IPS-20b (cell line): Measurements from ENCODE around the gene LTA4H.

Experiments used
- H3K27ac ChIP-seq: one replicate; pipeline ENCODE4 v1.5.1; 2013; ENCODE audit warnings: low read length
- H3K27me3 ChIP-seq: 2 replicates; pipeline ENCODE4 v1.6.1; 2013; ENCODE audit warnings: mild to moderate bottlenecking, low read length, inconsistent platforms; ENCODE audit not compliant: insufficient read depth
- H3K36me3 ChIP-seq: 2 replicates; pipeline ENCODE4 v1.6.1; 2013; ENCODE audit warnings: low read depth, mild to moderate bottlenecking, inconsistent platforms, low read length, moderate library complexity; ENCODE audit not compliant: insufficient read depth
- H3K4me1 ChIP-seq: 2 replicates; pipeline ENCODE4 v1.6.1; 2013; ENCODE audit warnings: mild to moderate bottlenecking, control low read depth, inconsistent platforms, low read length, moderate library complexity; ENCODE audit not compliant: insufficient read depth
- H3K4me3 ChIP-seq: 2 replicates; pipeline ENCODE4 v1.5.1; 2013; ENCODE audit warnings: mild to moderate bottlenecking, low read length, inconsistent platforms
- H3K9ac ChIP-seq: 2 replicates; pipeline ENCODE4 v1.6.1; 2013; ENCODE audit warnings: low read depth, mild to moderate bottlenecking, inconsistent platforms, low read length, moderate library complexity
- H3K9me3 ChIP-seq: 2 replicates; pipeline ENCODE4 v1.6.1; 2013; ENCODE audit warnings: mild to moderate bottlenecking, low read depth, low read length, inconsistent platforms; ENCODE audit not compliant: insufficient read depth

Gene LTA4H

DNA sequence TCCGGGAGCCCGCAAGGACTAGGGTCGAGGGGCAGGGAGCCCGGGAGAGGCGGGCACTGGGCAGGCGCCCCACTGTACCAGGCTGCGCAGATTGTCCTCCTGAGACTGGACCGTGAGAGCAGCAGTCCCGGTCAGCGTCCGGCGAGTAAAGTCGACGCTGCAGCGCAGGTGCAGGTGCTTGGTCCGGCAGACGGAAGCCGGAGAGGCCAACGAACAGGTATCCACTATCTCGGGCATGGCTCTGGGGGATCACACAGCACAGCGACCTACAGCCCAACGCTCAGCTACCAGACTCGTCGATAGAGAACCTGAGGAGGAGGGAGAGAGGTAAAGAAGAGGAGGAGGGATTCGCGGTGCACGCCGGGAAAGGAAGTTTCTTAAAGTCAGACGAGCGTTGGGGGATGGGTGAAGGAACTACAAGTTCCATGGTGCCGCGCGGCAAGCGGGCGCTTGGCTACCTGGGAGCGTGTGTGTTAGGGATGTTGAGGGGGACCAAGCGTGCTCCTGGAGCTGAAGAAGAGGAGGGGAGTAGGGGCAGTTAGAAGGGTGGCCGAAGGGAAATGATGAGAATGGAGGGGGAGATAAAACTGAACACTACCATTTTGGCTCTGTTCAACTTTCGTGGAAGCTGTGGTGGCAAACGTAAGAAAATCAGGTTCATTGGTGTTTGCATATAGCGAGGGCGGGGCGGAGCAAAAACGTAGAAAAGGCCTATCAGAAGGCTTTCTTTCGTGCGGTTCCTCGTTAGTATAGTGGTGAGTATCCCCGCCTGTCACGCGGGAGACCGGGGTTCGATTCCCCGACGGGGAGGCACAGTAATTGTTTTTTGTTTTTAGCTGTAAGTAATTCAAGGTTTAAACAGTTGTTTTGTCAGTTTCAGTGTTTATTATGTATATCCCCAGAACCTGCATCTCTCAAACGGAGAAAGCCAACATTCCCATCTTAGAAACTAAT, at the start of gene LTA4H:
Gene LTA4H (minus strand): TSS at position 305 of the 954 bp plus-strand sequence. CDS start 68 bp downstream, at position 237.
- no peaks in the 10 kb centered on the region for H3K9me3 ChIP-seq
- H3K27me3 ChIP-seq: no peaks in the 10 kb centered on the region
- H3K27ac ChIP-seq: no peak within 1 kb of the TSS
- peak within 1 kb of the TSS; percentile 95 for H3K4me3 ChIP-seq
- H3K4me1 ChIP-seq: 0 out of 2 replicates have a peak, but pooled peaks cover 5% of the 10 kb centered on the region
- H3K36me3 ChIP-seq: no peaks in the 10 kb centered on the region
- peak within 1 kb of the TSS; percentile 82; the same call in 1 of the 2 replicates for H3K9ac ChIP-seq

GRCh38 chr12:96084624-96085023, 49.2 kb upstream of the LTA4H start:
- H3K4me3 ChIP-seq: no peak overlapping the region
- no peaks in the 10 kb centered on the region for H3K27me3 ChIP-seq
- H3K36me3 ChIP-seq: no peaks in the 10 kb centered on the region
- H3K27ac ChIP-seq: no peak overlapping the region
- peaks cover 5% of the 10 kb centered on the region; the same call in 1 of the 2 replicates for H3K9me3 ChIP-seq
- no peaks in the 10 kb centered on the region for H3K4me1 ChIP-seq
- H3K9ac ChIP-seq: no peak overlapping the region

DNA sequence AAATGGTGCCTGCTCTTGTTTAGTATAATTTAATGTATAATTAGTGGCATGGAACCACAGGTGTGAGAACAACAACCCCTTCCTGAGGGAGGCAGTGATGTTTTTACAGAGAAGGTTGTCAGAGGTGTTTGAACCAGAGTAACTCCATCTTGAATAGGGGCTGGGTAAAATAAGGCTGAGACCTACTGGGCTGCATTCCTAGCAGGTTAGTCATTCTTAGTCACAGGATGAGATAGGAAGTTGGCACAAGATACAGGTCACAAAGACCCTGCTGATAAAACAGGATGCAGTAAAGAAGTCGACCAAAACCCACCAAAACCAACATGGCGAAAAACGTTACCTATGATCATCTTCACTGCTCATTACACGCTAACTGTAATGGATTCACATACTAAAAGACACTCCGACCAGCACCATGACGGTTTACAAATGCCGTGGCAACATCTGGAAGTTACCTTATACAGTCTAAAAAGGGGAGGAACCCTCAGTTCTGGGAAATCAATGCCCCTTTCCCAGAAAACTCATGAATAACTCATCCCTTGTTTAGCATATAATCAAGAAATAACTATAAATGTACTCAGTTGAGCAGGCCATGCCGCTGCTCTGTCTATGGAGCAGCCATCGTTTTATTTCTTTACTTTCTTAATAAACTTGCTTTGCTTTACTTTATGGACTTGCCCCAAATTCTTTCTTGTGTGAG, 47.8 kb upstream of the LTA4H start:
- no peak overlapping the region for H3K9ac ChIP-seq
- no peaks in the 10 kb centered on the region for H3K27me3 ChIP-seq
- H3K9me3 ChIP-seq: peaks cover 5% of the 10 kb centered on the region; the same call in 1 of the 2 replicates
- H3K27ac ChIP-seq: no peak overlapping the region
- no peaks in the 10 kb centered on the region for H3K4me1 ChIP-seq
- no peaks in the 10 kb centered on the region for H3K36me3 ChIP-seq
- H3K4me3 ChIP-seq: no peak overlapping the region

- Histone ChIP-seq H3K4me3 (no peak overlapping the region), H3K36me3 (no peaks in the 10 kb centered on the region), H3K27ac (no peak overlapping the region), H3K9me3 (peaks cover 5% of the 10 kb centered on the region; the same call in 1 of the 2 replicates), H3K4me1 (no peaks in the 10 kb centered on the region), H3K9ac (no peak overlapping the region), H3K27me3 (no peaks in the 10 kb centered on the region)
Observed at GRCh38 chr12:96081596-96081995, 46.2 kb upstream of the LTA4H start.

GRCh38 chr12:96078231-96079135, 43.1 kb upstream of the LTA4H start:
- H3K36me3 ChIP-seq: no peaks in the 10 kb centered on the region
- H3K9me3 ChIP-seq: no peaks in the 10 kb centered on the region
- no peaks in the 10 kb centered on the region for H3K4me1 ChIP-seq
- no peaks in the 10 kb centered on the region for H3K27me3 ChIP-seq
- no peak overlapping the region for H3K27ac ChIP-seq
- no peak overlapping the region for H3K4me3 ChIP-seq
- H3K9ac ChIP-seq: no peak overlapping the region

- Histone ChIP-seq H3K4me1 (no peaks in the 10 kb centered on the region), H3K27ac (no peak overlapping the region), H3K9ac (no peak overlapping the region), H3K27me3 (no peaks in the 10 kb centered on the region), H3K4me3 (no peak overlapping the region), H3K36me3 (no peaks in the 10 kb centered on the region), H3K9me3 (no peaks in the 10 kb centered on the region)
Observed at GRCh38 chr12:96077081-96077480, 41.7 kb upstream of the LTA4H start.

DNA sequence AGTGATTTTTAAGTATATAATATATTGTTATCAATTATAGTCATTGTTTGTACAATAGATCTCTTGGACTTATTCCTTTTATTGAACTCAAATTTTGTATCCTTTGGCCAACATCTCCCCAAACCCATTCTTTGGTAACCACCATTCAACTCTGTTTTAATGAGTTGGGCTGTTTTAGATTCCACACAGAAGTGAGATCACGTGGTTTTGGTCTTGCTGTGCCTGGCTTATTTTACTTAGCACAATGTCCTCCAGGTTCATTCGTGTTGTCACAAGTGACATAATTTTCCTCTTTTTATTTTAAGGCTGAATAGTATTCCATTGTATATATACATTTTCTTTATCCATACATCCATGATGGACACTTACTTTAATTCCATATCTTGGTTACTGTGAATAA, 40.2 kb upstream of the LTA4H start:
- Histone ChIP-seq H3K36me3 (no peaks in the 10 kb centered on the region), H3K27ac (no peak overlapping the region), H3K9ac (no peak overlapping the region), H3K27me3 (no peaks in the 10 kb centered on the region), H3K4me3 (no peak overlapping the region), H3K9me3 (no peaks in the 10 kb centered on the region), H3K4me1 (peaks cover 8% of the 10 kb centered on the region; the same call in 1 of the 2 replicates)

DNA sequence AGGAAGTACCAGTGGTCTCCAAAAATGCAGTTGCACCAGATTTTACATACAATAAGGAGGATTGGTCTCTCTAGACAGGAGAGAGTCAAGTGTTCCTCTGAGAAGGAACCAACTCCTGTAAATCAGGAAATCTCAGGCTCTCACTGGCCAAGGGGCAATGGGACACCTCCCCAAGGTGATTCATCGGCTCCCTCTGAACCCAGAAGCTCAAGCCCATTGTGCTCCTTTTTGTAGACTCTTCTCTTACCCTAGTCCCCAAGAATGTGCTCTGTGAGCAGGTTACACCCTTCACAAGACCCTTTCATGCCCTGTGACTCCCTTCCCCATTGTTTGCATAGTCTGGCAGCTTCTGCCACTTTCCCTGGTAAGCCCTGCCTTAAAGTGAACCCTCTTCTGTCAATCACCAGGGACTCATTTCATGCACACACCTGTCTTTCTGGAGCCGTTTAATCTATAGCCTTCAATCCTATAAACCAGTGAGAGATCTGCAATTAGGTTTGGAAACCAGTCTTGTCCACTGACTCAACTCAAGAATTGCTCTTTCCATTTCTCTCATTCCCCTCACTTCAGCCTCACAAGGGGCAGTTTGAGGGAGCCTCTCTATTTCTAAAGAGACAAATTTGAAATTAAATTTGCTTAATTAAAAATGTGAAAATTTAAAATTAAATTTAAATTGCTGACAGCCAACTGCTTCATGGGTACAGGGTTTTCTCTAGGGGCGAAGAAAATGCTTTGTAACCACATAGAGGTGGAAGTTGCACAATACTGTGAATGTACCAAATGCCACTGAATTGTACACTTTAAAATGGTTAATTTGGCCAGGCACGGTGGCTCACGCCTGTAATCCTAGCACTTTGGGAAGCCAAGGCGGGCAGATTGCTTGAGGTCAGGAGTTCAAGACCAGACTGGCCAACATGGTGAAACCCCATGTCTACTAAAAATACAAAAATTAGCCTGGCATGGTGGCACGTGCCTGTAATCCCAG, 38.3 kb upstream of the LTA4H start:
- Histone ChIP-seq H3K36me3 (no peaks in the 10 kb centered on the region), H3K4me1 (peaks cover 8% of the 10 kb centered on the region; the same call in 1 of the 2 replicates), H3K27me3 (no peaks in the 10 kb centered on the region), H3K9me3 (no peaks in the 10 kb centered on the region), H3K27ac (no peak overlapping the region), H3K9ac (no peak overlapping the region), H3K4me3 (no peak overlapping the region)

DNA sequence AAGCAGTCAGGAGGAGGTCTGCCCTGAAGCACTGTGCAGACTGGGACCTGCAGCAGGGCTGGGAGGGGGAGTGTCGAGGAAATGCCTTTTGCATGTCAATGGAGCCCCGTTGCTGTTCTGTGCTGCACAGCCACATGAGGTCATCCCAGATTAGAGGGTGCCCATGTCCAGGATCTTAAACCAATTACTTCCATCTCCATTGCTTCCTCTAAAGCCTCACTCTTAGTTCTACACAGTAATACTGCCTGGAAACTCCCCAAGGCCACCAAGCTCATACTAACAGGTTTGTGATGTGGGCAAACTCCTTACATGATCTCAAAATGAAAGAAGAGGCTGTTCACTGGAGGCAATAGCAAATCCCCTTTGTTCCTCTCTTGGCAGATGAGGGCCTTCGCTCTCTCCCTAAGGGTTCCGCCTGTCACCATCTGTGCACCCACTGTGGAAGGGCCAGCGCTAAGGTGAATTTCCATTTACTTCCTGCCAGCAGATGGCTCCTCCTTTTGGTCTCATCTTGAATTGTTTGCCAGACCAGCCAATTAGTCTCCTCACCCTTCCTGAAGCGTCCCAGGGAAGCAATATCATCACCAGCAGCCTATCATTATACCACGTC, 35.4 kb upstream of the LTA4H start:
- H3K27ac ChIP-seq: no peak overlapping the region
- no peaks in the 10 kb centered on the region for H3K27me3 ChIP-seq
- H3K4me1 ChIP-seq: peaks cover 8% of the 10 kb centered on the region; the same call in 1 of the 2 replicates
- no peak overlapping the region for H3K9ac ChIP-seq
- H3K9me3 ChIP-seq: no peaks in the 10 kb centered on the region
- no peak overlapping the region for H3K4me3 ChIP-seq
- H3K36me3 ChIP-seq: no peaks in the 10 kb centered on the region
